ENCODE results near the gene C4A. TPM values are rescaled to one million over a fixed set of nuclear protein-coding genes. Genes with fewer than 3 reads are reported as not detected.

Gene C4A
- total RNA-seq, 1 experiment from 2014 or later, result 2.2 TPM

DNA sequence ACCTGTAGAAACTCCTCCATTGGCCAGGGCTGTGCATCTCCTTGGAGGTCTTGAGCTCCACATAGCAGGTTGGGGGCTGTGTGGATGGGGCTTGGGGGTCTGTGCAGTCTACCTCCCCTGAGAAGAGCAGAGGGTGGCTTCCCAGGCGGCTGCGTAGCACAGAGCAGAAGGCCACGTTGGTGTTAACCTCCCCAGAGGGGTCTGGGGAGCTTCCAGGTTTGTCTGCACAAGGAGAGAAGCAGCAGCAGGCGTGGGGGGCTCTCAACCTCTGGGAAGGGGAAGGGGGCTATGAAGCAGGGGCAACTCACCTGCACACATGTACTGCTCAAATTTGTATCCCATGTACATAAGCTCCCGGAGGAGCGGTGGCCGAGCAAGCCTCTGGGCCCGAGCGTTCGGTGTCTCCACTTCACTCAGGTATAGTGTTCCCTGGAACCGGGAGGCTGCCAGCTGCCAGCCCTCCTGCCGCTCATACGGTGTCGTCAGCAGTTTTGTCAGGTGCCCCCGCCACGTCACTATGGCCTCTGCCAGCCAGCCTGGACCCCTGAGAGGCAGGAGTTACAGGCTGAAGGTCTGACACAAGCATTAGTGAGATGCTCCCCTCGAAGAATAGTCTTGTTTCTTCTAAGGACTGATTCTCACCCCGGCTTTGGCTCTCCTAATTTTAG, 11.1 kb upstream of the C4A start:
- intact Hi-C loops (cut with micrococcal nuclease), result loop anchor here (10.0 kb wide), 1 partner anchor 114 kb away; no protein-coding TSS in a partner anchor
- CTCF ChIA-PET, result interaction anchor here (0.7 kb wide), 1 partner anchor 19 kb away, joined by 3 read pairs; no protein-coding TSS in a partner anchor
- Histone ChIP-seq H3K9me2 (replicated peaks; ENCODE audit: low read length) (no peaks in the 10 kb centered on the region), H3K9me3 (ENCODE audit: low read length) (no peaks in the 10 kb centered on the region), H3K27me3 (ENCODE audit: low read length) (no peaks in the 10 kb centered on the region), H3K9ac (ENCODE audit: low read length) (peak overlapping the region; percentile 90), H3K79me2 (ENCODE audit: low read length) (peaks cover 44% of the 10 kb centered on the region), H3F3A (ENCODE audit: low read length, unreplicated experiment) (no peaks in the 10 kb centered on the region), H4K20me1 (ENCODE audit: low read length) (no peaks in the 10 kb centered on the region), H2AFZ (ENCODE audit: low read length) (peak overlapping the region; percentile 87; the same call in 1 of the 2 replicates), H3K27ac (ENCODE audit: low read length) (peak overlapping the region; percentile 86), H3K36me3 (ENCODE audit: low read depth, low read length) (peaks cover 29% of the 10 kb centered on the region), H3K4me1 (ENCODE audit: insufficient read depth, low read length) (peaks cover 23% of the 10 kb centered on the region), H3K4me2 (ENCODE audit: low read length) (peak overlapping the region; percentile 94), H3K4me3 (ENCODE audit: low read length) (peak overlapping the region; percentile 89)
- ATAC-seq (peak; percentile 8), DNase-seq (peak; percentile 41)
- no peak for TF ChIP-seq EZH2 (IDR thresholded peaks at IDR 0.05; ENCODE audit: low read length, unreplicated experiment)
- TF ChIP-seq, protein P1, sequence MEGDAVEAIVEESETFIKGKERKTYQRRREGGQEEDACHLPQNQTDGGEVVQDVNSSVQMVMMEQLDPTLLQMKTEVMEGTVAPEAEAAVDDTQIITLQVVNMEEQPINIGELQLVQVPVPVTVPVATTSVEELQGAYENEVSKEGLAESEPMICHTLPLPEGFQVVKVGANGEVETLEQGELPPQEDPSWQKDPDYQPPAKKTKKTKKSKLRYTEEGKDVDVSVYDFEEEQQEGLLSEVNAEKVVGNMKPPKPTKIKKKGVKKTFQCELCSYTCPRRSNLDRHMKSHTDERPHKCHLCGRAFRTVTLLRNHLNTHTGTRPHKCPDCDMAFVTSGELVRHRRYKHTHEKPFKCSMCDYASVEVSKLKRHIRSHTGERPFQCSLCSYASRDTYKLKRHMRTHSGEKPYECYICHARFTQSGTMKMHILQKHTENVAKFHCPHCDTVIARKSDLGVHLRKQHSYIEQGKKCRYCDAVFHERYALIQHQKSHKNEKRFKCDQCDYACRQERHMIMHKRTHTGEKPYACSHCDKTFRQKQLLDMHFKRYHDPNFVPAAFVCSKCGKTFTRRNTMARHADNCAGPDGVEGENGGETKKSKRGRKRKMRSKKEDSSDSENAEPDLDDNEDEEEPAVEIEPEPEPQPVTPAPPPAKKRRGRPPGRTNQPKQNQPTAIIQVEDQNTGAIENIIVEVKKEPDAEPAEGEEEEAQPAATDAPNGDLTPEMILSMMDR (conservative IDR thresholded peaks at IDR 0.05; ENCODE audit: low read depth, low read length), result no peak
- TF ChIP-seq EZH2phosphoT487 (IDR thresholded peaks at IDR 0.05; ENCODE audit: borderline replicate concordance, low read length), result no peak
- BruUV-seq (replicated peaks), result no TSS peak
- POLR2A ChIA-PET (ENCODE audit: unreplicated experiment), result interaction anchor here (0.6 kb wide), 2 partner anchors 73 to 1438 kb away, joined by 3 to 5 read pairs; partner anchors contain the start of gene EHMT2

DNA sequence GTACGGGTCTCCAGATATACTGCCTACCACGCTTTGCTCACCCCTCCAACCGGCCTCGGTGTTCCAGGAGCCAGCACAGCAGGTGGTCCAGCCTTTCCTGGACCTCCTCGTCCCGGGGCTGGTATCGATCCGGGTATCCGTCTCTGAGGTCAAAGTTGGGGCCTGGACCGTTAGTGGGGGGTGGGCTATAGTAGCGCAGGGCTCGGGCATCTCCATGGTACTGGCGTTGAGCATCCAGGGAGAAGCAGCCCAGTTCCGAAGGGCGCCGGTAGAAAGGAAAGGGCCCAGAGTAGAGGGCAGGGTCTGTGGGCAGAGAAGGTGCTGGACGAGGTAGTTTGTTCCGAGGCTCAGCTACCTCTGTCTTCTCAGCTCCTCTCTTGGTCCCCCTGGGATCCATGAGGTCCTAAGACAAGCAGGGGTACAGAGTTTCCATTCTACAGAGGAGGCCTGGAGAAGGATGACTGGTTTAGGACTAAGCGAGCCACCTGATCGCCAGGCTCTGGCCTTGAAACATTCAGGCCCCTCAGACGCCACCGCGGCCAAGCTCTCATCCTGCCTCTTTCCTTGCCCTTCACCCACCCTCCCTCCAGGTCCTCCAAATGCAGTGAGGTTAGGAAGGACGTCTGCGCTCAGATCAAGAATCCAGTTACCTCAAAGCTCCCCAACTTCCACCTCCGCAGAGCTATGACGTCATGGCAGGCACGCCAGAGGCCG, 10.4 kb upstream of the C4A start:
- Histone ChIP-seq H3K36me3 (ENCODE audit: low read depth, low read length) (peaks cover 24% of the 10 kb centered on the region), H3K27me3 (ENCODE audit: low read length) (no peaks in the 10 kb centered on the region), H3K9ac (ENCODE audit: low read length) (peak overlapping the region; percentile 90), H3F3A (ENCODE audit: low read length, unreplicated experiment) (no peaks in the 10 kb centered on the region), H3K27ac (ENCODE audit: low read length) (peak overlapping the region; percentile 86), H3K4me1 (ENCODE audit: insufficient read depth, low read length) (peaks cover 23% of the 10 kb centered on the region), H3K4me2 (ENCODE audit: low read length) (peak overlapping the region; percentile 94), H3K4me3 (ENCODE audit: low read length) (peak overlapping the region; percentile 89), H3K79me2 (ENCODE audit: low read length) (peaks cover 44% of the 10 kb centered on the region), H3K9me3 (ENCODE audit: low read length) (no peaks in the 10 kb centered on the region), H4K20me1 (ENCODE audit: low read length) (no peaks in the 10 kb centered on the region), H3K9me2 (replicated peaks; ENCODE audit: low read length) (no peaks in the 10 kb centered on the region), H2AFZ (ENCODE audit: low read length) (peak overlapping the region; percentile 87)
- CTCF ChIA-PET, result no interaction called here
- intact Hi-C loops (cut with micrococcal nuclease), result loop anchor here (10.0 kb wide), 1 partner anchor 113 kb away; no protein-coding TSS in a partner anchor
- DNase-seq (no peak), ATAC-seq (peak; percentile 18)
- TF ChIP-seq EZH2 (IDR thresholded peaks at IDR 0.05; ENCODE audit: low read length, unreplicated experiment), result no peak
- TF ChIP-seq, protein P1 (conservative IDR thresholded peaks at IDR 0.05; ENCODE audit: low read depth, low read length), result no peak
- TF ChIP-seq EZH2phosphoT487 (IDR thresholded peaks at IDR 0.05; ENCODE audit: borderline replicate concordance, low read length), result no peak
- BruUV-seq (replicated peaks), result TSS peak; percentile 78
- POLR2A ChIA-PET (ENCODE audit: unreplicated experiment), result interaction anchor here (0.6 to 1.0 kb wide), 4 partner anchors 12 to 165 kb away, joined by 3 to 5 read pairs (median 3); partner anchors contain the start of genes EHMT2, LSM2 and SKIC2
